A549 (cell line): Measurements from ENCODE around the gene SLC12A8. TPM values are rescaled to one million over a fixed set of nuclear protein-coding genes. Genes with fewer than 3 reads are reported as not detected.

Experiments
- ATAC-seq, 2 experiments: fragments of 200-7000 bp in 1 of 2; fragments of >200 bp in 1 of 2; cut with Nextera tagmentation in 1 of 2; cut with Tn5 transposase in 1 of 2; 3 replicates each; pipeline versions ENCODE4 v1.8.0 to v1.9.1; 2018 to 2020; ENCODE audit warnings: mild to moderate bottlenecking in 1 of 2, moderate library complexity in 1 of 2
- CTCF ChIA-PET: fragments of 300-600 bp; sonication (Branson Sonifier 250); formaldehyde crosslinking; extraction: SDS; loops from one replicate; lab custom pipeline; 2021; ENCODE audit warnings: antibody characterized with exemption, inconsistent platforms; lab: Yijun Ruan, JAX
- POLR2A ChIA-PET: fragments of 350-600 bp; formaldehyde crosslinking; extraction: SDS; loops from one replicate; lab custom pipeline; 2021; ENCODE audit warnings: antibody characterized with exemption, inconsistent platforms; lab: Yijun Ruan, JAX
- DNase-seq, 2 experiments: peaks; one replicate each; pipeline versions ENCODE4 v3.0.0 to v3.0.0-alpha.2; 2011 to 2016; ENCODE audit warnings: low read depth in 1 of 2, low spot score in 1 of 2
- FAIRE-seq: peaks from 2 replicates; lab custom pipeline; 2011; peaks lifted over from hg19 to GRCh38; lab: Jason Lieb, UNC
- H3K27ac ChIP-seq, 2 experiments: fragments of >200 bp; sonication (Bioruptor Twin); formaldehyde crosslinking; 3 replicates each; pipeline ENCODE4 v1.5.1; 2016 to 2017
- H3K4me1 ChIP-seq: fragments of >200 bp; sonication (Bioruptor Twin); formaldehyde crosslinking; 3 replicates; pipeline ENCODE4 v1.6.1; 2016
- H3K4me2 ChIP-seq: fragments of >200 bp; sonication (Bioruptor Twin); formaldehyde crosslinking; 3 replicates; pipeline ENCODE4 v1.6.1; 2016
- H3K4me3 ChIP-seq: fragments of >200 bp; sonication (Bioruptor Twin); formaldehyde crosslinking; 3 replicates; pipeline ENCODE4 v1.5.1; 2016
- H3K9me3 ChIP-seq: fragments of >200 bp; sonication (Bioruptor Twin); formaldehyde crosslinking; 3 replicates; pipeline ENCODE4 v1.6.1; 2016
- BHLHE40 ChIP-seq: IDR thresholded peaks from 2 replicates; pipeline ENCODE4 v1.6.1; 2012; ENCODE audit warnings: low read depth, low read length, inconsistent platforms
- CBX2 ChIP-seq: fragments of 200-600 bp; sonication (generic); IDR thresholded peaks from 2 replicates; pipeline ENCODE4 v1.6.1; 2016; ENCODE audit warnings: low read depth, mild to moderate bottlenecking, borderline replicate concordance
- CBX8 ChIP-seq: fragments of 200-600 bp; sonication (generic); IDR thresholded peaks from 2 replicates; pipeline ENCODE4 v1.6.1; 2016
- CHD4 ChIP-seq: fragments of 200-600 bp; sonication (generic); IDR thresholded peaks from 2 replicates; pipeline ENCODE4 v1.6.1; 2016; ENCODE audit warnings: antibody characterized with exemption, mild to moderate bottlenecking, borderline replicate concordance
- EHF ChIP-seq: fragments of 250-450 bp; sonication (Bioruptor Pico); IDR thresholded peaks from 2 replicates; pipeline ENCODE4 v1.5.0; 2020; ENCODE audit warnings: mild to moderate bottlenecking
- ESRRA ChIP-seq: fragments of 150-350 bp; IDR thresholded peaks from 2 replicates; pipeline ENCODE4 v1.6.1; 2014; ENCODE audit warnings: mild to moderate bottlenecking, low read length, borderline replicate concordance
- FOSL2 ChIP-seq, 2 experiments: fragments of 450-650 bp in 1 of 2; fragments of >200 bp in 1 of 2; sonication (Bioruptor Twin) in 1 of 2; formaldehyde crosslinking; IDR thresholded peaks; 2 replicates each; pipeline versions ENCODE4 v1.5.0 to v1.6.1; 2016 to 2020; ENCODE audit warnings: mild to moderate bottlenecking in 1 of 2, moderate library complexity in 1 of 2
- HEYL ChIP-seq: fragments of 250-450 bp; sonication (Bioruptor Pico); IDR thresholded peaks from 2 replicates; pipeline ENCODE4 v1.8.0; 2021; ENCODE audit warnings: mild to moderate bottlenecking, moderate library complexity
- HOXB5 ChIP-seq: fragments of 250-450 bp; sonication (Bioruptor Pico); IDR thresholded peaks from 2 replicates; pipeline ENCODE4 v1.5.0; 2020; ENCODE audit warnings: mild to moderate bottlenecking, moderate library complexity
- KDM1A ChIP-seq: fragments of 200-600 bp; sonication (generic); IDR thresholded peaks from 2 replicates; pipeline ENCODE4 v1.6.1; 2016; ENCODE audit warnings: low read depth, mild to moderate bottlenecking
- KDM5A ChIP-seq: fragments of 200-600 bp; sonication (generic); IDR thresholded peaks from 2 replicates; pipeline ENCODE4 v1.6.1; 2016; ENCODE audit warnings: antibody characterized with exemption, mild to moderate bottlenecking
- NR3C1 ChIP-seq: fragments of >200 bp; sonication (Bioruptor Twin); formaldehyde crosslinking; IDR thresholded peaks from 3 replicates; pipeline ENCODE4 v1.6.1; 2017
- POLR2AphosphoS2 ChIP-seq: conservative IDR thresholded peaks from 2 replicates; pipeline ENCODE4 v1.6.1; 2012; ENCODE audit warnings: low read length, improper control_type of control experiment, inconsistent platforms
- RCOR1 ChIP-seq: fragments of 150-350 bp; IDR thresholded peaks from 2 replicates; pipeline ENCODE4 v1.6.1; 2014; ENCODE audit warnings: antibody characterized with exemption, low read length, low read depth
- RFX5 ChIP-seq: fragments of 450-650 bp; IDR thresholded peaks from 2 replicates; pipeline ENCODE4 v1.7.1; 2014; ENCODE audit warnings: antibody characterized with exemption, mild to moderate bottlenecking, moderate library complexity
- RNF2 ChIP-seq: fragments of 200-600 bp; sonication (generic); IDR thresholded peaks from 2 replicates; pipeline ENCODE4 v1.6.1; 2016; ENCODE audit warnings: low read depth, mild to moderate bottlenecking, antibody characterized with exemption, moderate library complexity, borderline replicate concordance
- SREBF2 ChIP-seq: fragments of 450-650 bp; IDR thresholded peaks from 2 replicates; pipeline ENCODE4 v1.6.1; 2014; ENCODE audit warnings: mild to moderate bottlenecking, moderate library complexity
- ZC3H11A ChIP-seq: fragments of 450-650 bp; IDR thresholded peaks from 2 replicates; pipeline ENCODE4 v1.6.1; 2014; ENCODE audit warnings: antibody characterized with exemption, mild to moderate bottlenecking
- WGBS: methylation state at CpG from one replicate; pipeline ENCODE4 v1.1.6; 2017; ENCODE audit errors: missing lambda C conversion rate; 5-methylcytosine and 5-hydroxymethylcytosine counted together
- polyA plus RNA-seq, 4 experiments: library from polyadenylated mRNA; depleted of rRNA in 3 of 4; stranded (reverse); fragments of >200 nt; fragmentation: RNase III in 1 of 4; extraction: RNeasy Plus Mini Kit Qiagen cat#74134 plus additional on column Dnase treatment in 1 of 4; gene quantifications; 2 replicates in 3 of 4; 3 replicates in 1 of 4; pipeline ENCODE4 v1.2.3, GENCODE V29; 2011 to 2017
- TF ChIP-seq, protein P1 (sequence below): fragments of 450-650 bp; IDR thresholded peaks from 2 replicates; pipeline ENCODE4 v1.6.1; 2014; ENCODE audit warnings: antibody characterized with exemption
- TF ChIP-seq, protein P2 (sequence below): IDR thresholded peaks from 2 replicates; pipeline ENCODE4 v1.6.1; 2012
- TF ChIP-seq, protein P3 (sequence below): fragments of >200 bp; sonication (Bioruptor Twin); formaldehyde crosslinking; IDR thresholded peaks from 3 replicates; pipeline ENCODE4 v1.6.1; 2016
- TF ChIP-seq, protein P4 (sequence below): fragments of 250-450 bp; sonication (Bioruptor Pico); IDR thresholded peaks from 2 replicates; pipeline ENCODE4 v1.5.0; 2021; ENCODE audit warnings: mild to moderate bottlenecking, moderate library complexity, borderline replicate concordance
- TF ChIP-seq, protein P5 (sequence below): fragments of 200-600 bp; sonication (generic); IDR thresholded peaks from 2 replicates; pipeline ENCODE4 v1.6.1; 2016; ENCODE audit warnings: antibody characterized with exemption, mild to moderate bottlenecking, moderate library complexity
- TF ChIP-seq, protein P6 (sequence below): fragments of 150-350 bp; IDR thresholded peaks from 2 replicates; pipeline ENCODE4 v1.6.1; 2014; ENCODE audit warnings: low read depth, mild to moderate bottlenecking, low read length

SLC12A8 gene
- polyA plus RNA-seq, 2 of the 4 experiments (the other 2 are of a cell fraction), result 1.1 to 4.2 TPM

DNA sequence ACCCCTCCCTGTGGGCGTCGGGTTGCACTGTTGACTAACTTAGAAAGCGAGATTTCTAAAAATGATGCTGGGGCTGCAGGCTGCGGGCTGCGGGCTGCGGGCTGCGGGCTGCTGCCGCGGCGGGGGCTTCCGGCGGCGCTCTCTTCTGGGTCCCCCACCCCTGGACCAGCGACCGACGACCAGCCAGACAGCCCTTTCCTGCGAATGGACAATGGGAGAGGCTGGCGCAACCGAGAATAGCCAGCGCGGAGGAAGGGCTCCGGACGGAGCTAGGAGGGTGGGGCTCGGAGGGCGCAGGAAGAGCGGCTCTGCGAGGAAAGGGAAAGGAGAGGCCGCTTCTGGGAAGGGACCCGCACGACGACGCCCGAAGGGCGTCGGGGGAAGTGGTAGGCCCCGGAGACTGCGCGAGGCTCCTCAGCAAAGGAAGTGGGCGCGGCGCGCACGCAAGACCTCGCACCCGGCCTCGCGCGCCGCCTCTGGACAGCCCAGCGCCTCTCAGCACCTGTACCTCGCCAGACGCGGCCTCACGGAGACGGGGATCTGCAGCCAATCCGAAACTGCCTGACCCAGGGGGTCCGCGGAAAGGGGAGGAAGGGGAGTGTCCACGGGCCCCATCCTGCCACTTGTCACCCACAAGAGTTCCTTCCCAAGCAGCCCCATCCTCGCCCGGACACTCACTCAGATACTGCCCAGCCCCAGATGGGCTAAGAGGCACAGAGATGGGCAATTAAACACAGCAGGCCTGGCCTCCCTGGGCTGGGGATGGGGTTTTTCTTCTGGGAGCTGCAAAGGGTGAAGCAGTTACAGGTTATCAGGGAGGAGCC is 70.7 kb downstream of the SLC12A8 start:
- ATAC-seq, result no peak
- Histone ChIP-seq H3K4me2 (no peak overlapping the region), H3K4me1 (peaks cover 9% of the 10 kb centered on the region; the same call in 2 of the 3 replicates), H3K27ac (no peak overlapping the region), H3K9me3 (no peaks in the 10 kb centered on the region), H3K4me3 (no peak overlapping the region)
- FAIRE-seq, result no peak
- no peak for DNase-seq
- POLR2A ChIA-PET, result no interaction called here
- CTCF ChIA-PET, result no interaction called here
- 88% methylated on average over 51 of the region's 61 CpGs for WGBS
- no peak for TF ChIP-seq CHD4
- TF ChIP-seq, protein P1, sequence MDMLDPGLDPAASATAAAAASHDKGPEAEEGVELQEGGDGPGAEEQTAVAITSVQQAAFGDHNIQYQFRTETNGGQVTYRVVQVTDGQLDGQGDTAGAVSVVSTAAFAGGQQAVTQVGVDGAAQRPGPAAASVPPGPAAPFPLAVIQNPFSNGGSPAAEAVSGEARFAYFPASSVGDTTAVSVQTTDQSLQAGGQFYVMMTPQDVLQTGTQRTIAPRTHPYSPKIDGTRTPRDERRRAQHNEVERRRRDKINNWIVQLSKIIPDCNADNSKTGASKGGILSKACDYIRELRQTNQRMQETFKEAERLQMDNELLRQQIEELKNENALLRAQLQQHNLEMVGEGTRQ, result no peak
- TF ChIP-seq NR3C1, result no peak
- TF ChIP-seq RNF2, result no peak
- no peak for TF ChIP-seq RCOR1
- TF ChIP-seq FOSL2 (IDR thresholded peaks at IDR 0.05), result no peak
- no peak for TF ChIP-seq FOSL2 (CRISPR knock-in tag; IDR thresholded peaks at IDR 0.05)
- no peak for TF ChIP-seq POLR2AphosphoS2
- TF ChIP-seq ESRRA, result no peak
- no peak for TF ChIP-seq ZC3H11A
- no peak for TF ChIP-seq CBX2
- TF ChIP-seq, protein P2, sequence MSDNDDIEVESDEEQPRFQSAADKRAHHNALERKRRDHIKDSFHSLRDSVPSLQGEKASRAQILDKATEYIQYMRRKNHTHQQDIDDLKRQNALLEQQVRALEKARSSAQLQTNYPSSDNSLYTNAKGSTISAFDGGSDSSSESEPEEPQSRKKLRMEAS, result no peak
- no peak for TF ChIP-seq HEYL (CRISPR knock-in tag)
- no peak for TF ChIP-seq CBX8

DNA sequence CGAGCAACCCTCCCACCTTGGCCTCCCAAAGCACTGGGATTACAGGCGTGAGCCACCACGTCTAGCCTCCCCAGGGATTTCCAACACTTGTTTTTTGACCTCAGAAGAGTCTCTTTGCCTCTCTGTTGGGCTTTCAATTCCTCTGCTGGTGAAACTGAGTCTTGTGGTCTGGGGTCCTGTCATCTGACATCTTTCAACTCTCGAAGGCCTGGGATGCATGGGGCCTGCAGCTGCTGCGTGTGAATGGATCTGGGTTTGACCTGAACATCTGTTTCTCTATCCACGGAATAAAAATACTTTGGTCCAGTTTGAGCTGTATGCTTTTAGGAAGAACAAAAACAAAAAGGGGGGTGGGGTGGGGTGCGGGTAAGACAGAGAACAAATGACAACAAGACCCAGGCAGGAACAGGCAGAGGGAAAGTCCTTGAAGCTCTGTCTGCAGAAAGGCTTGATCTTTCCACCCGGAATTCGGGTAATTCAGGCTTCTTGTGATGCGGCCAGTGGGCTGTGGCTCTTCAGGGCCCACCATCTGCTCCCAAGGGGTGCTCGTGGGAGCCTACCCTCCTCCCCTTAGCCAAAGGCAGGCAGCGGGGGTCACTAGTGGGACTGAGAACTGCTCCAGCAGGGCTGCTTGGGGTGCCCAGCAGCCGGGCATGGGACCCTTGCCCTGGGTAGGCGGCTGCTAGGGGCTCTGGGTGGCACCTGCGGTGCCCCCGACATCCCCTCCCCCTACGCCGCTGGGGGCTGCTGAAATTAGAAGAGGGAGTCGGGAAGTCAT is 71.5 kb downstream of the SLC12A8 start:
- ChIA-PET POLR2A (no interaction called here), CTCF (interaction anchor here (0.6 to 0.7 kb wide), 2 partner anchors 236 to 581 kb away, joined by 3 read pairs; no protein-coding TSS in a partner anchor)
- ATAC-seq, result no peak
- Histone ChIP-seq H3K27ac (no peak overlapping the region), H3K9me3 (no peaks in the 10 kb centered on the region), H3K4me3 (no peak overlapping the region), H3K4me1 (peaks cover 9% of the 10 kb centered on the region; the same call in 2 of the 3 replicates), H3K4me2 (no peak overlapping the region)
- 78% methylated on average over 14 of the region's 19 CpGs for WGBS
- FAIRE-seq, result no peak
- no peak for DNase-seq
- TF ChIP-seq EHF (CRISPR knock-in tag) (no peak), KDM1A (no peak), HOXB5 (no peak), NR3C1 (no peak), CBX2 (no peak), RFX5 (no peak), CHD4 (no peak), BHLHE40 (no peak), KDM5A (no peak), SREBF2 (no peak), RNF2 (no peak)
- TF ChIP-seq, protein P3, sequence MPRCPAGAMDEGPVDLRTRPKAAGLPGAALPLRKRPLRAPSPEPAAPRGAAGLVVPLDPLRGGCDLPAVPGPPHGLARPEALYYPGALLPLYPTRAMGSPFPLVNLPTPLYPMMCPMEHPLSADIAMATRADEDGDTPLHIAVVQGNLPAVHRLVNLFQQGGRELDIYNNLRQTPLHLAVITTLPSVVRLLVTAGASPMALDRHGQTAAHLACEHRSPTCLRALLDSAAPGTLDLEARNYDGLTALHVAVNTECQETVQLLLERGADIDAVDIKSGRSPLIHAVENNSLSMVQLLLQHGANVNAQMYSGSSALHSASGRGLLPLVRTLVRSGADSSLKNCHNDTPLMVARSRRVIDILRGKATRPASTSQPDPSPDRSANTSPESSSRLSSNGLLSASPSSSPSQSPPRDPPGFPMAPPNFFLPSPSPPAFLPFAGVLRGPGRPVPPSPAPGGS, result no peak
- TF ChIP-seq, protein P4, sequence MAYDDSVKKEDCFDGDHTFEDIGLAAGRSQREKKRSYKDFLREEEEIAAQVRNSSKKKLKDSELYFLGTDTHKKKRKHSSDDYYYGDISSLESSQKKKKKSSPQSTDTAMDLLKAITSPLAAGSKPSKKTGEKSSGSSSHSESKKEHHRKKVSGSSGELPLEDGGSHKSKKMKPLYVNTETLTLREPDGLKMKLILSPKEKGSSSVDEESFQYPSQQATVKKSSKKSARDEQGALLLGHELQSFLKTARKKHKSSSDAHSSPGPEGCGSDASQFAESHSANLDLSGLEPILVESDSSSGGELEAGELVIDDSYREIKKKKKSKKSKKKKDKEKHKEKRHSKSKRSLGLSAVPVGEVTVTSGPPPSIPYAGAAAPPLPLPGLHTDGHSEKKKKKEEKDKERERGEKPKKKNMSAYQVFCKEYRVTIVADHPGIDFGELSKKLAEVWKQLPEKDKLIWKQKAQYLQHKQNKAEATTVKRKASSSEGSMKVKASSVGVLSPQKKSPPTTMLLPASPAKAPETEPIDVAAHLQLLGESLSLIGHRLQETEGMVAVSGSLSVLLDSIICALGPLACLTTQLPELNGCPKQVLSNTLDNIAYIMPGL, result no peak
- TF ChIP-seq, protein P5, sequence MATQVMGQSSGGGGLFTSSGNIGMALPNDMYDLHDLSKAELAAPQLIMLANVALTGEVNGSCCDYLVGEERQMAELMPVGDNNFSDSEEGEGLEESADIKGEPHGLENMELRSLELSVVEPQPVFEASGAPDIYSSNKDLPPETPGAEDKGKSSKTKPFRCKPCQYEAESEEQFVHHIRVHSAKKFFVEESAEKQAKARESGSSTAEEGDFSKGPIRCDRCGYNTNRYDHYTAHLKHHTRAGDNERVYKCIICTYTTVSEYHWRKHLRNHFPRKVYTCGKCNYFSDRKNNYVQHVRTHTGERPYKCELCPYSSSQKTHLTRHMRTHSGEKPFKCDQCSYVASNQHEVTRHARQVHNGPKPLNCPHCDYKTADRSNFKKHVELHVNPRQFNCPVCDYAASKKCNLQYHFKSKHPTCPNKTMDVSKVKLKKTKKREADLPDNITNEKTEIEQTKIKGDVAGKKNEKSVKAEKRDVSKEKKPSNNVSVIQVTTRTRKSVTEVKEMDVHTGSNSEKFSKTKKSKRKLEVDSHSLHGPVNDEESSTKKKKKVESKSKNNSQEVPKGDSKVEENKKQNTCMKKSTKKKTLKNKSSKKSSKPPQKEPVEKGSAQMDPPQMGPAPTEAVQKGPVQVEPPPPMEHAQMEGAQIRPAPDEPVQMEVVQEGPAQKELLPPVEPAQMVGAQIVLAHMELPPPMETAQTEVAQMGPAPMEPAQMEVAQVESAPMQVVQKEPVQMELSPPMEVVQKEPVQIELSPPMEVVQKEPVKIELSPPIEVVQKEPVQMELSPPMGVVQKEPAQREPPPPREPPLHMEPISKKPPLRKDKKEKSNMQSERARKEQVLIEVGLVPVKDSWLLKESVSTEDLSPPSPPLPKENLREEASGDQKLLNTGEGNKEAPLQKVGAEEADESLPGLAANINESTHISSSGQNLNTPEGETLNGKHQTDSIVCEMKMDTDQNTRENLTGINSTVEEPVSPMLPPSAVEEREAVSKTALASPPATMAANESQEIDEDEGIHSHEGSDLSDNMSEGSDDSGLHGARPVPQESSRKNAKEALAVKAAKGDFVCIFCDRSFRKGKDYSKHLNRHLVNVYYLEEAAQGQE, result no peak
- TF ChIP-seq, protein P6, sequence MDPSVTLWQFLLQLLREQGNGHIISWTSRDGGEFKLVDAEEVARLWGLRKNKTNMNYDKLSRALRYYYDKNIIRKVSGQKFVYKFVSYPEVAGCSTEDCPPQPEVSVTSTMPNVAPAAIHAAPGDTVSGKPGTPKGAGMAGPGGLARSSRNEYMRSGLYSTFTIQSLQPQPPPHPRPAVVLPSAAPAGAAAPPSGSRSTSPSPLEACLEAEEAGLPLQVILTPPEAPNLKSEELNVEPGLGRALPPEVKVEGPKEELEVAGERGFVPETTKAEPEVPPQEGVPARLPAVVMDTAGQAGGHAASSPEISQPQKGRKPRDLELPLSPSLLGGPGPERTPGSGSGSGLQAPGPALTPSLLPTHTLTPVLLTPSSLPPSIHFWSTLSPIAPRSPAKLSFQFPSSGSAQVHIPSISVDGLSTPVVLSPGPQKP, result no peak
